Ishikawa (cell line): ENCODE measurements around the gene LRRN3.

ENCODE experiments used
- CEBPB ChIP-seq: IDR thresholded peaks from 2 replicates; pipeline ENCODE4 v1.6.1; 2012
- MAX ChIP-seq: IDR thresholded peaks from 2 replicates; pipeline ENCODE4 v1.6.1; 2012
- TCF12 ChIP-seq: IDR thresholded peaks from 2 replicates; pipeline ENCODE4 v1.6.1; 2012; ENCODE audit warnings: low read depth
- YY1 ChIP-seq: IDR thresholded peaks from 2 replicates; pipeline ENCODE4 v1.6.1; 2012; ENCODE audit warnings: low read depth
- ZBTB7A ChIP-seq: IDR thresholded peaks from 2 replicates; pipeline ENCODE4 v1.6.1; 2012; ENCODE audit warnings: low read depth

DNA sequence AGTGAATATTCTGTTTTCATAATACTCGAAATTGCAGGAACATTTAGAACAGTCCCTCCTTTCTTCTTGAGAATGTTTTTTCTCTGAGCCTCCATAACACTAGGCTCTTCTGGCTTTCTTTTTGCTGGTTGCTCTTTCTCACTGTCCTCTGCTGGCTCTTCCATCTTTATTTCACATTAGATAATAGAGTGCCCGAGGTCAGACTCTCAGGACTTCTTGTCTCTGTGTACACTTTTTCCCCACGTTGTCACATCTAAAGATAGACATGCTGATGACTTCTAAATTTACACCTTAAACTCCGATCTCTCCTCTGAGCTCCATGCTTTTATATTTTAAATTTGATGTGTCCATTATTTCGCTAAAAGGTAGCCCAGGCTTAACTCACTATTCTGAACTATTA lies 15.4 kb upstream of the LRRN3 start:
- TF ChIP-seq MAX (no peak), CEBPB (no peak), TCF12 (no peak), ZBTB7A (no peak), YY1 (no peak)
